Astrocyte (in vitro differentiated cells and primary cell): ENCODE measurements around the gene KCNN2.

Experiments
- EZH2 ChIP-seq: IDR thresholded peaks from 2 replicates; pipeline ENCODE4 v1.6.1; 2012; ENCODE audit warnings: mild to moderate bottlenecking, low read length, inconsistent platforms; ENCODE audit not compliant: insufficient read depth
- TF ChIP-seq, protein P1 (sequence below): IDR thresholded peaks from 2 replicates; pipeline ENCODE4 v1.5.1; 2011; ENCODE audit warnings: low read depth, mild to moderate bottlenecking, inconsistent platforms, low read length, moderate library complexity; ENCODE audit not compliant: insufficient read depth

DNA sequence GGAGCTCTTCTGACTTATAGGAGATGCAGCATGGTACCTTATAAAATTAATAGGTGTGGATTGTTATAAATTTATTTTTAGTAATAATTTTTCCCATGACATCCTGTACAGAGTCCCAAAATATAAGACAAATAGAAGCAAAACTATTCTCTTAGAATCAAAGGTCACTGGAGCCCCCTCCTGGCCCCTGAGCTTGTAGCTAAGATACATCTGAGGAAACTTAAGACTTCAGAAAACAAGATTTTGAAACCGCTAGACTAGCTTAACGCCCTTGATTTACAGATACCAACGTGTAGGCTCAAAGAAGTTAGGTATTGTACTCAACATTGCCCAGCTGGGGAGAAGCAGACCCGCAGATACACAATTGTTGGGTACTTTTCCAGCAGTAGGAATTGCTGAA, 45.7 kb upstream of the KCNN2 start:
- TF ChIP-seq, protein P1, sequence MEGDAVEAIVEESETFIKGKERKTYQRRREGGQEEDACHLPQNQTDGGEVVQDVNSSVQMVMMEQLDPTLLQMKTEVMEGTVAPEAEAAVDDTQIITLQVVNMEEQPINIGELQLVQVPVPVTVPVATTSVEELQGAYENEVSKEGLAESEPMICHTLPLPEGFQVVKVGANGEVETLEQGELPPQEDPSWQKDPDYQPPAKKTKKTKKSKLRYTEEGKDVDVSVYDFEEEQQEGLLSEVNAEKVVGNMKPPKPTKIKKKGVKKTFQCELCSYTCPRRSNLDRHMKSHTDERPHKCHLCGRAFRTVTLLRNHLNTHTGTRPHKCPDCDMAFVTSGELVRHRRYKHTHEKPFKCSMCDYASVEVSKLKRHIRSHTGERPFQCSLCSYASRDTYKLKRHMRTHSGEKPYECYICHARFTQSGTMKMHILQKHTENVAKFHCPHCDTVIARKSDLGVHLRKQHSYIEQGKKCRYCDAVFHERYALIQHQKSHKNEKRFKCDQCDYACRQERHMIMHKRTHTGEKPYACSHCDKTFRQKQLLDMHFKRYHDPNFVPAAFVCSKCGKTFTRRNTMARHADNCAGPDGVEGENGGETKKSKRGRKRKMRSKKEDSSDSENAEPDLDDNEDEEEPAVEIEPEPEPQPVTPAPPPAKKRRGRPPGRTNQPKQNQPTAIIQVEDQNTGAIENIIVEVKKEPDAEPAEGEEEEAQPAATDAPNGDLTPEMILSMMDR, result no peak
- TF ChIP-seq EZH2, result no peak
